Measurements from ENCODE around the gene RSBN1L. TPM values are rescaled to one million over a fixed set of nuclear protein-coding genes. Genes with fewer than 3 reads are reported as not detected.

The RSBN1L gene
- total and polyA plus RNA-seq, 2 experiments from 2014 or later = 4.8 to 19.2 TPM

GRCh38 chr7:77822269-77822668 lies 126.0 kb downstream of the RSBN1L start:
- DNase-seq (ENCODE audit: low spot score) = no peak
- peaks cover 25% of the 10 kb centered on the region for H3K9me3 ChIP-seq (ENCODE audit: low read depth)
- H3K4me2 ChIP-seq = no peak overlapping the region
- no peak overlapping the region for H3K4me3 ChIP-seq
- H4K20me1 ChIP-seq (ENCODE audit: insufficient read depth, poor library complexity, severe bottlenecking) = no peaks in the 10 kb centered on the region
- H3K36me3 ChIP-seq (replicated peaks; ENCODE audit: insufficient read depth, low read depth) = no peaks in the 10 kb centered on the region
- H2AFZ ChIP-seq = no peak overlapping the region
- H3K27me3 ChIP-seq = no peaks in the 10 kb centered on the region
- 53% methylated on average over 1 of the region's 1 CpG for WGBS (ENCODE audit: low lambda C conversion rate, missing lambda C conversion rate)
- H3K9me2 ChIP-seq (replicated peaks; ENCODE audit: insufficient read depth) = no peaks in the 10 kb centered on the region
- H3K4me1 ChIP-seq (ENCODE audit: insufficient read depth) = no peaks in the 10 kb centered on the region
- no peak overlapping the region for H3K27ac ChIP-seq
- TF ChIP-seq EZH2phosphoT487 (IDR thresholded peaks at IDR 0.05; ENCODE audit: low read depth, severe bottlenecking, unreplicated experiment) = no peak
- TF ChIP-seq CTCF (IDR thresholded peaks at IDR 0.05; ENCODE audit: poor library complexity) = no peak
- no peak for TF ChIP-seq EZH2 (IDR thresholded peaks at IDR 0.05; ENCODE audit: borderline replicate concordance)
- H3K79me2 ChIP-seq = peaks cover 87% of the 10 kb centered on the region

GRCh38 chr7:77823787-77824186 lies 127.5 kb downstream of the RSBN1L start:
- no peak overlapping the region for H3K27ac ChIP-seq
- H3K79me2 ChIP-seq = peaks cover 85% of the 10 kb centered on the region
- 96% methylated on average over 2 of the region's 2 CpGs for WGBS (ENCODE audit: low lambda C conversion rate, missing lambda C conversion rate)

GRCh38 chr7:77824636-77825035 lies 128.4 kb downstream of the RSBN1L start:
- Histone ChIP-seq H3K4me1 (ENCODE audit: insufficient read depth) (no peaks in the 10 kb centered on the region), H3K9me3 (ENCODE audit: low read depth) (peaks cover 17% of the 10 kb centered on the region), H4K20me1 (ENCODE audit: insufficient read depth, poor library complexity, severe bottlenecking) (no peaks in the 10 kb centered on the region), H3K4me3 (no peak overlapping the region), H3K79me2 (peaks cover 83% of the 10 kb centered on the region), H3K9me2 (replicated peaks; ENCODE audit: insufficient read depth) (no peaks in the 10 kb centered on the region), H3K36me3 (replicated peaks; ENCODE audit: insufficient read depth, low read depth) (no peaks in the 10 kb centered on the region), H3K27me3 (no peaks in the 10 kb centered on the region), H3K4me2 (no peak overlapping the region), H3K27ac (no peak overlapping the region), H2AFZ (no peak overlapping the region)
- no peak for DNase-seq (ENCODE audit: low spot score)
- 97% methylated on average over 5 of the region's 5 CpGs for WGBS (ENCODE audit: low lambda C conversion rate, missing lambda C conversion rate)
- TF ChIP-seq CTCF (IDR thresholded peaks at IDR 0.05; ENCODE audit: poor library complexity) (no peak), EZH2 (IDR thresholded peaks at IDR 0.05; ENCODE audit: borderline replicate concordance) (no peak), EZH2phosphoT487 (IDR thresholded peaks at IDR 0.05; ENCODE audit: low read depth, severe bottlenecking, unreplicated experiment) (no peak)

More at GRCh38 chr7:77823787-77824186, 127.5 kb downstream of the RSBN1L start:
- no peak for TF ChIP-seq EZH2 (IDR thresholded peaks at IDR 0.05; ENCODE audit: borderline replicate concordance)
- TF ChIP-seq CTCF (IDR thresholded peaks at IDR 0.05; ENCODE audit: poor library complexity) = no peak
- no peak for TF ChIP-seq EZH2phosphoT487 (IDR thresholded peaks at IDR 0.05; ENCODE audit: low read depth, severe bottlenecking, unreplicated experiment)
- no peaks in the 10 kb centered on the region for H3K36me3 ChIP-seq (replicated peaks; ENCODE audit: insufficient read depth, low read depth)
- H3K4me3 ChIP-seq = no peak overlapping the region
- H3K27me3 ChIP-seq = no peaks in the 10 kb centered on the region
- DNase-seq (ENCODE audit: low spot score) = no peak
- no peaks in the 10 kb centered on the region for H3K4me1 ChIP-seq (ENCODE audit: insufficient read depth)
- peaks cover 23% of the 10 kb centered on the region for H3K9me3 ChIP-seq (ENCODE audit: low read depth)
- no peaks in the 10 kb centered on the region for H4K20me1 ChIP-seq (ENCODE audit: insufficient read depth, poor library complexity, severe bottlenecking)
- H3K9me2 ChIP-seq (replicated peaks; ENCODE audit: insufficient read depth) = no peaks in the 10 kb centered on the region
- H3K4me2 ChIP-seq = no peak overlapping the region
- H2AFZ ChIP-seq = no peak overlapping the region

- no peaks in the 10 kb centered on the region for H3K27me3 ChIP-seq
- no peaks in the 10 kb centered on the region for H3K4me1 ChIP-seq (ENCODE audit: insufficient read depth)
- H3K79me2 ChIP-seq = peaks cover 78% of the 10 kb centered on the region
- H3K4me2 ChIP-seq = no peak overlapping the region
- WGBS (ENCODE audit: low lambda C conversion rate, missing lambda C conversion rate) = 98% methylated on average over 3 of the region's 3 CpGs
- no peaks in the 10 kb centered on the region for H3K9me2 ChIP-seq (replicated peaks; ENCODE audit: insufficient read depth)
- H2AFZ ChIP-seq = no peak overlapping the region
- no peak for DNase-seq (ENCODE audit: low spot score)
- H4K20me1 ChIP-seq (ENCODE audit: insufficient read depth, poor library complexity, severe bottlenecking) = no peaks in the 10 kb centered on the region
- TF ChIP-seq EZH2 (IDR thresholded peaks at IDR 0.05; ENCODE audit: borderline replicate concordance) (no peak), CTCF (IDR thresholded peaks at IDR 0.05; ENCODE audit: poor library complexity) (no peak), EZH2phosphoT487 (IDR thresholded peaks at IDR 0.05; ENCODE audit: low read depth, severe bottlenecking, unreplicated experiment) (no peak)
- H3K27ac ChIP-seq = no peak overlapping the region
- H3K36me3 ChIP-seq (replicated peaks; ENCODE audit: insufficient read depth, low read depth) = no peaks in the 10 kb centered on the region
- H3K9me3 ChIP-seq (ENCODE audit: low read depth) = peaks cover 15% of the 10 kb centered on the region
- H3K4me3 ChIP-seq = no peak overlapping the region
Observed at GRCh38 chr7:77825131-77825530, 128.9 kb downstream of the RSBN1L start.
